Daoy (cell line): Measurements from ENCODE around the gene DCST1. TPM values are rescaled to one million over a fixed set of nuclear protein-coding genes. Genes with fewer than 3 reads are reported as not detected.

Source experiments
- DNase-seq: peaks from one replicate; pipeline ENCODE4 v3.0.0-alpha.2; 2015; ENCODE audit warnings: low read depth
- total RNA-seq: library from RNA; depleted of rRNA; stranded (reverse); fragments of >200 nt; shearing (Covaris generic); gene quantifications from 2 replicates; pipeline ENCODE4 v1.2.3, GENCODE V29; 2014

The DCST1 gene
- total RNA-seq, 1 experiment from 2014 or later: not detected

GRCh38 chr1:155001675-155002463 is 31.8 kb upstream of the DCST1 start:
- peak; percentile 100 for DNase-seq

- DNase-seq: peak; percentile 46
These were observed 31.0 kb upstream of the DCST1 start, which contains the start of gene ZBTB7B for GRCh38 chr1:155002464-155003226. Gene ZBTB7B, plus strand, starts transcription at chr1:155002802. Its CDS starts 11,859 bp downstream, at chr1:155014661.

GRCh38 chr1:155003227-155003765 is 30.3 kb upstream of the DCST1 start:
- DNase-seq: peak; percentile 54

GRCh38 chr1:155003766-155004351 is 29.8 kb upstream of the DCST1 start:
- peak; percentile 68 for DNase-seq

- no peak for DNase-seq
These were observed 29.1 kb upstream of the DCST1 start for GRCh38 chr1:155004352-155005075.

GRCh38 chr1:155005076-155006011 is 28.3 kb upstream of the DCST1 start:
- DNase-seq: peak; percentile 49

- no peak for DNase-seq
These were observed 27.0 kb upstream of the DCST1 start for GRCh38 chr1:155006601-155007101.

GRCh38 chr1:155007251-155007828 is 26.3 kb upstream of the DCST1 start:
- DNase-seq: no peak

- no peak for DNase-seq
These were observed 25.3 kb upstream of the DCST1 start for GRCh38 chr1:155008015-155008941.

- DNase-seq: no peak
These were observed 24.4 kb upstream of the DCST1 start for GRCh38 chr1:155009221-155009711.

GRCh38 chr1:155009742-155010141 is 23.9 kb upstream of the DCST1 start:
- DNase-seq: no peak

GRCh38 chr1:155010211-155010918 is 23.3 kb upstream of the DCST1 start:
- no peak for DNase-seq

- no peak for DNase-seq
These were observed 22.6 kb upstream of the DCST1 start for GRCh38 chr1:155011004-155011416.

- no peak for DNase-seq
These were observed 22.1 kb upstream of the DCST1 start for GRCh38 chr1:155011437-155012025.

GRCh38 chr1:155012026-155012546 is 21.5 kb upstream of the DCST1 start:
- DNase-seq: peak; percentile 58

- DNase-seq: no peak
These were observed 20.6 kb upstream of the DCST1 start for GRCh38 chr1:155012776-155013602.
